ENCODE results near the gene GSN.

The GSN gene

GRCh38 chr9:121267689-121268597 is at the start of gene GSN:
Gene GSN, plus strand, starts transcription at chr9:121268162. Its CDS starts 33,810 bp downstream, at chr9:121301972.
- peak; percentile 60 for DNase-seq (ENCODE audit: low read depth)

GRCh38 chr9:121218357-121219027 is 49.5 kb upstream of the GSN start:
- no peak for DNase-seq (ENCODE audit: low read depth)

- no peak for DNase-seq (ENCODE audit: low read depth)
Measured at GRCh38 chr9:121219530-121219929, 48.4 kb upstream of the GSN start.

GRCh38 chr9:121220996-121221663 is 46.8 kb upstream of the GSN start:
- no peak for DNase-seq (ENCODE audit: low read depth)

GRCh38 chr9:121221664-121222055 is 46.3 kb upstream of the GSN start:
- no peak for DNase-seq (ENCODE audit: low read depth)

GRCh38 chr9:121222524-121223171 is 45.3 kb upstream of the GSN start:
- peak; percentile 49 for DNase-seq (ENCODE audit: low read depth)

- no peak for DNase-seq (ENCODE audit: low read depth)
Measured at GRCh38 chr9:121225240-121225639, 42.7 kb upstream of the GSN start.

- no peak for DNase-seq (ENCODE audit: low read depth)
Measured at GRCh38 chr9:121226175-121226574, 41.8 kb upstream of the GSN start.

- no peak for DNase-seq (ENCODE audit: low read depth)
Measured at GRCh38 chr9:121227862-121228261, 40.1 kb upstream of the GSN start.

- no peak for DNase-seq (ENCODE audit: low read depth)
Measured at GRCh38 chr9:121230256-121230655, 37.7 kb upstream of the GSN start.

- DNase-seq (ENCODE audit: low read depth) = no peak
Measured at GRCh38 chr9:121232251-121232650, 35.7 kb upstream of the GSN start.

- DNase-seq (ENCODE audit: low read depth) = peak; percentile 41
Measured at GRCh38 chr9:121233906-121234831, 33.8 kb upstream of the GSN start.

- no peak for DNase-seq (ENCODE audit: low read depth)
Measured at GRCh38 chr9:121234832-121235161, 33.2 kb upstream of the GSN start.

GRCh38 chr9:121235512-121235911 is 32.5 kb upstream of the GSN start:
- no peak for DNase-seq (ENCODE audit: low read depth)

- DNase-seq (ENCODE audit: low read depth) = no peak
Measured at GRCh38 chr9:121237916-121238315, 30.0 kb upstream of the GSN start.

- DNase-seq (ENCODE audit: low read depth) = no peak
Measured at GRCh38 chr9:121239071-121239470, 28.9 kb upstream of the GSN start.

GRCh38 chr9:121239851-121240250 is 28.1 kb upstream of the GSN start:
- no peak for DNase-seq (ENCODE audit: low read depth)

- no peak for DNase-seq (ENCODE audit: low read depth)
Measured at GRCh38 chr9:121240472-121241135, 27.4 kb upstream of the GSN start.

- peak; percentile 75 for DNase-seq (ENCODE audit: low read depth)
Measured at GRCh38 chr9:121242219-121242958, 25.6 kb upstream of the GSN start.

GRCh38 chr9:121242959-121243346 is 25.0 kb upstream of the GSN start:
- no peak for DNase-seq (ENCODE audit: low read depth)

All from amniotic epithelial cell (primary cell).